Cardiac fibroblast (primary cell): ENCODE results near the gene SMO.
"Not testable (repeated sequence)": the region's sequence is repeated elsewhere in the genome, so short reads cannot be mapped to it uniquely, and the experiment has no call there.

ENCODE experiments used
- DNase-seq, 2 donors: peaks; one replicate each; pipeline versions ENCODE4 v3.0.0 to v3.0.0-alpha.2; 2010; ENCODE audit warnings: low read depth in 2 of 2
- H3K4me3 ChIP-seq, 2 donors: replicated peaks in 1 of 2; 1 replicate in 1 of 2; 2 replicates in 1 of 2; pipeline ENCODE4 v1.5.1; 2011; ENCODE audit warnings: low read depth in 2 of 2, low read length in 2 of 2, mild to moderate bottlenecking in 2 of 2, moderate library complexity in 1 of 2
- CTCF ChIP-seq: IDR thresholded peaks from one replicate; pipeline ENCODE4 v1.5.1; 2011; ENCODE audit warnings: low read depth, mild to moderate bottlenecking, low read length, inconsistent platforms

Gene SMO

GRCh38 chr7:129245533-129245932, 57.1 kb downstream of the SMO start:
- H3K4me3 ChIP-seq, result no peak overlapping the region
- no peak for TF ChIP-seq CTCF
- no peak for DNase-seq

DNA sequence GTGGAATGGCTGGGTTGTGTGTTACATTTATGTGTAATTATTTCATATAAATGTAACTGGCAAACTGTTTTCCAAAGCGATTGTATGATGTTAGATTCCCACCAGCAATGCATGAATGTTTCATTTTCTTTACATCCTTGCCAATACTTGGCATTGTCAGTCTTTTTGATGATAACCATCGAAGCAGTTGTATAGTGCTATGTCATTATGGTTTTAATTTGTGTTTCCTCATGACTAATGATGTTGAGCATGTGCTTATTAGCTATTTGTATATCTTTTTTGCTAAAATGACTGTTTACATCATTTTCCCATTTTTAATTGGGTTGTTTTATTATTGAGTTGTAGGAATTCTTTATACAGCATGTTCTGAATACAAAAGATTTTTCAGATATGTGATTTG, 58.7 kb downstream of the SMO start:
- TF ChIP-seq CTCF, result no peak
- no peak for DNase-seq
- no peak overlapping the region for H3K4me3 ChIP-seq

GRCh38 chr7:129252128-129252527, 63.7 kb downstream of the SMO start:
- no peak for DNase-seq
- H3K4me3 ChIP-seq, result no peak overlapping the region
- TF ChIP-seq CTCF, result no peak

DNA sequence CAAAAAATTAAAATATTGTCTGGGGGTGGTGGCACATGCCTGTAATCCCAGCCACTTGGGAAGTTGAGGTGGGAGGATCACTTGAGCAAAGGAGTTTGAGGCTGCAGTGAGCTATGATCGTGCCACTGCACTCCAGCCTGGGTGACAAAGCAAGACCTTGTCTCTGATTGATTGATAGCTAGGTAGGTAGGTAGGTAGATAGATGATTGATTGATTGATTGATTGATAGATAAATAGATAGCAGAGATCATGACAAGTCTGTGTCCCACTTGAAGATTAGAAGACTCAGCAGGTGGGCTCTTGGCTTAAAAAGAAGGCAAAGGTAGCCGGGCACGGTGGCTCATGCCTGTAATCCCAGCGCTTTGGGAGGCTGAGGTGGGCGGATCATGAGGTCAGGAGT, 64.2 kb downstream of the SMO start:
- H3K4me3 ChIP-seq, DNase-seq: not testable (repeated sequence)

DNA sequence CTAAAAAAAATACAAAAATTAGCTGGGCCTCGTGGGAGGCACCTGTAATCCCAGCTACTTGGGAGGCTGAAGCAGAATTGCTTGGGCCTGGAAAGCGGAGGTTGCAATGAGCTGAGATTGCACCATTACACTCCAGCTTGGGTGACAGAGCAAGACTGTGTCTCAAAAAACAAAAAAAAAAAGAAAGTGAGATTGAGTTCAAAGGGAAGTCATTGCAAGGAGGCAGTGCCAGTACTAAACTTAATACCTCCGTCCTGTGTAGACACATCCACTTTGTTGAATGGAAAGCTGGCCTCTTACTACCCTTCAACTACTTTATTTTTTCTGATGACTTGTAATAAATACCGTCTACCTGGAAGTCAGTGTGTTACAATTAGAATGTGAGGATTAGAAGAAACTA, 67.4 kb downstream of the SMO start:
- no peak for DNase-seq
- H3K4me3 ChIP-seq, result no peak overlapping the region
- no peak for TF ChIP-seq CTCF

DNA sequence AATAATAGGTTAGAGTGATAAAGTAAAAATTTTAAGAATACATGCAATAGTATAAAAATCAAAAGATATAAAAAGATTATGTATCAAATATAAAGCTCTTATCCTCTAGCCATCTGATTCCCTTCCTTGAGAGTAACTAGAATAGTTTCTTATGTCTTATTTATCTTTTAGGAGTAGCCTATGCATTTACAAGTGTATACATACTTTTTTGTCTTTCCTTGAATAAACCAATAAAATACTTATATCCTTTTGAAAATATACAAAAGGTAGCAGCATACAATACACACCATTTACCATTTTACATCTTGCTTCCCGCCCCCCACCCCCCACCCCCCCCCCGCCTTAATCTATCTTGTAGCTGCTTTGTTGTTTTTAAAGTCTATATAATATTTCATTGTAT, 67.8 kb downstream of the SMO start:
- no peak for DNase-seq
- no peak overlapping the region for H3K4me3 ChIP-seq
- TF ChIP-seq CTCF, result no peak

DNA sequence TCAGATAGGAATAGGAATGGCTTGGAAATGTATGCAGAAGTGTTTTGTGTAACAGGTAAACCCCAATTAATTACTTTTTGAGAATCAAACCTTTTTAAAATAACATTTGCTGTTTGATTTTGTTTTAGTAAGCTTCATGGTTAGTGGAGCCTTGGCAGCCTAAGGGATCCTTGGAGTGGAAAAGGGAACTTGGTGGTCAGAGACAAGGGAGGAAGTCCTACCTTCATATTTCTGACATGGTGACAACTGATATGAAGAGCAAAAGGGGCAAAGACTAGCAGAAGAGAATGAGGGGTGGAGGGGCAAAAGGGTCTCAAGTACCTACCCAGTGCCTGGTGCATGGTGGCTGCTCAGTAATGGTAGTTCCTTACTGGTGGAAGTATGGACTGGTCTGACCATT, 68.7 kb downstream of the SMO start:
- H3K4me3 ChIP-seq, result no peak overlapping the region
- DNase-seq, result no peak
- no peak for TF ChIP-seq CTCF
